Measurements from ENCODE around the gene EFCC1.

DNA sequence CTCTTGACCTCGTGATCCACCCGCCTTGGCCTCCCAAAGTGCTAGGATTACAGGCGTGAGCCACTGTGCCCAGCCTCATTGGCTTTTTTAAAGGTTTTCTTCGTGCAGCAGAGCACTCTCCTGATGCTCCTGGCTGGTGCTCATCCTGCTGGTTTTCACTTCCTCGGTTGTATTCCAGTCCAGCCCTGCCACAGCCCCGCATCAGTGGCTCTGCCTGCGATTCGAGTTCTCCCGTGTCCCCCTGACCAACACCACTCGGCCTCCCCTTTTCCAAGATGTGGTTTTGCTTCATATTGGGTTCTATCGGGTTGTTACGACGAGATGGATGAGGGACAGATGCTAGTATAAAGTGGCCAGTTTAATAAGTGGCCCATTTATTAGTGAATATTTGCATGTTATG is 27.8 kb downstream of the EFCC1 start:
- TF ChIP-seq EZH2 (IDR thresholded peaks at IDR 0.05; ENCODE audit: low read length) = no peak
- TF ChIP-seq, protein P1, sequence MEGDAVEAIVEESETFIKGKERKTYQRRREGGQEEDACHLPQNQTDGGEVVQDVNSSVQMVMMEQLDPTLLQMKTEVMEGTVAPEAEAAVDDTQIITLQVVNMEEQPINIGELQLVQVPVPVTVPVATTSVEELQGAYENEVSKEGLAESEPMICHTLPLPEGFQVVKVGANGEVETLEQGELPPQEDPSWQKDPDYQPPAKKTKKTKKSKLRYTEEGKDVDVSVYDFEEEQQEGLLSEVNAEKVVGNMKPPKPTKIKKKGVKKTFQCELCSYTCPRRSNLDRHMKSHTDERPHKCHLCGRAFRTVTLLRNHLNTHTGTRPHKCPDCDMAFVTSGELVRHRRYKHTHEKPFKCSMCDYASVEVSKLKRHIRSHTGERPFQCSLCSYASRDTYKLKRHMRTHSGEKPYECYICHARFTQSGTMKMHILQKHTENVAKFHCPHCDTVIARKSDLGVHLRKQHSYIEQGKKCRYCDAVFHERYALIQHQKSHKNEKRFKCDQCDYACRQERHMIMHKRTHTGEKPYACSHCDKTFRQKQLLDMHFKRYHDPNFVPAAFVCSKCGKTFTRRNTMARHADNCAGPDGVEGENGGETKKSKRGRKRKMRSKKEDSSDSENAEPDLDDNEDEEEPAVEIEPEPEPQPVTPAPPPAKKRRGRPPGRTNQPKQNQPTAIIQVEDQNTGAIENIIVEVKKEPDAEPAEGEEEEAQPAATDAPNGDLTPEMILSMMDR (optimal IDR thresholded peaks at IDR 0.05 in 1 of 3, IDR thresholded peaks at IDR 0.05 in 1 of 3, conservative IDR thresholded peaks at IDR 0.05 in 1 of 3; ENCODE audit: extremely low read depth in 1 of 3, insufficient read depth in 2 of 3, low read length in 3 of 3) = no peak
